ENCODE results near the gene CGNL1.

Gene CGNL1

GRCh38 chr15:57422113-57422754, 45.9 kb downstream of the CGNL1 start:
- H3K4me3 ChIP-seq (replicated peaks in 1 of 2; ENCODE audit: low read depth in 2 of 2, low read length in 2 of 2), result no peak overlapping the region
- no peak for TF ChIP-seq CTCF (IDR thresholded peaks at IDR 0.05; ENCODE audit: low read depth, low read length)
- DNase-seq (ENCODE audit: low read depth in 2 of 2), result peak; percentile 65 to 77

- no peak for DNase-seq (ENCODE audit: low read depth in 2 of 2)
- no peak overlapping the region for H3K4me3 ChIP-seq (replicated peaks in 1 of 2; ENCODE audit: low read depth in 2 of 2, low read length in 2 of 2)
- no peak for TF ChIP-seq CTCF (IDR thresholded peaks at IDR 0.05; ENCODE audit: low read depth, low read length)
Observed at GRCh38 chr15:57423599-57424140, 47.4 kb downstream of the CGNL1 start.

- no peak overlapping the region for H3K4me3 ChIP-seq (replicated peaks in 1 of 2; ENCODE audit: low read depth in 2 of 2, low read length in 2 of 2)
- no peak for TF ChIP-seq CTCF (IDR thresholded peaks at IDR 0.05; ENCODE audit: low read depth, low read length)
- DNase-seq (ENCODE audit: low read depth in 2 of 2), result no peak
Observed at GRCh38 chr15:57424628-57425405, 48.5 kb downstream of the CGNL1 start.

GRCh38 chr15:57425842-57426241, 49.5 kb downstream of the CGNL1 start:
- TF ChIP-seq CTCF (IDR thresholded peaks at IDR 0.05; ENCODE audit: low read depth, low read length), result no peak
- DNase-seq (ENCODE audit: low read depth in 2 of 2), result no peak
- H3K4me3 ChIP-seq (replicated peaks in 1 of 2; ENCODE audit: low read depth in 2 of 2, low read length in 2 of 2), result no peak overlapping the region

- peak; percentile 62 to 74 for DNase-seq (ENCODE audit: low read depth in 2 of 2)
- H3K4me3 ChIP-seq (replicated peaks in 1 of 2; ENCODE audit: low read depth in 2 of 2, low read length in 2 of 2), result no peak overlapping the region
- no peak for TF ChIP-seq CTCF (IDR thresholded peaks at IDR 0.05; ENCODE audit: low read depth, low read length)
Observed at GRCh38 chr15:57427367-57427821, 51.1 kb downstream of the CGNL1 start.

DNA sequence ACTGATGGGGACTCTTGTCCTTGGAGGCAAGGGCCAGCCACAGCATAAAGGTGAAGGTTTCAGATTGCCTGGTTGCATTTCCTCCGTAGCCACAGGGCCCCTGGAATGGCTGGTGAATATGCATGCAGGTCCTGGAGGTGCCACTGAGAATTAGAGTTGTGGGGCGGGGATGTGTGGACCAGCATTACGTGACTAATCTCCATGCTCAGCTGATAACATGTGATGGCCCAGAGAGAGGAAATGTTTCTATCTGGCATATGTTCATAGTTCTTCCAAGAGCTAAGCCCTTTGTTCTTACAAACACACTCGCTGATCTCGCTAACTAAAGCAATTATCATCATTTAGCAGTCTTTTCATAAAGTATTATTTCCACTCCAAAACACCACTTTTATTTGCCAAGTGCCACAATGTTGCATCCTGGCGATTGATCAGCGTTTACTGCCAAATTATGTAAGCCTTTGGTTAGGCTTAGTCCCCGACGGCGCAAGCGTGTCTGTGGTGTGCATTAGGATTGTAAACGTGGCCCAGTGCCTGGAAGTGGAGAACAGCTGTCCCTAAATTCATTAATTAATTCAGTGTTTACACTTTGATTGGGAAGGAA, 55.9 kb downstream of the CGNL1 start:
- H3K4me3 ChIP-seq (replicated peaks in 1 of 2; ENCODE audit: low read depth in 2 of 2, low read length in 2 of 2), result no peak overlapping the region
- no peak for TF ChIP-seq CTCF (IDR thresholded peaks at IDR 0.05; ENCODE audit: low read depth, low read length)
- DNase-seq (ENCODE audit: low read depth in 2 of 2), result peak in 1 of 2 donors; percentile 37

Measured in cardiac fibroblast (primary cell).